Measurements from ENCODE around the gene KYNU.

KYNU gene

GRCh38 chr2:142857256-142858164 lies 20.0 kb upstream of the KYNU start:
- Histone ChIP-seq H3K27me3 (ENCODE audit: insufficient read depth, low read length) (peaks cover 3% of the 10 kb centered on the region; the same call in 1 of the 2 replicates), H3K4me3 (ENCODE audit: low read depth, low read length, poor library complexity, severe bottlenecking) (no peak overlapping the region), H3K36me3 (ENCODE audit: insufficient read depth, low read length) (no peaks in the 10 kb centered on the region), H3K9me3 (ENCODE audit: low read length) (no peaks in the 10 kb centered on the region), H3K9me2 (ENCODE audit: low read depth, low read length) (no peaks in the 10 kb centered on the region), H3F3A (ENCODE audit: insufficient read depth, low read length) (no peaks in the 10 kb centered on the region), H3K79me2 (ENCODE audit: insufficient read depth, low read length) (no peaks in the 10 kb centered on the region), H4K20me1 (ENCODE audit: insufficient read depth, low read length) (no peaks in the 10 kb centered on the region), H3K27ac (ENCODE audit: low read depth, low read length, poor library complexity, severe bottlenecking) (no peak overlapping the region), H3K4me2 (ENCODE audit: low read length) (no peak overlapping the region), H2AFZ (ENCODE audit: low read length) (no peak overlapping the region), H3K9ac (ENCODE audit: low read length) (no peak overlapping the region), H3K4me1 (ENCODE audit: insufficient read depth, low read length, severe bottlenecking) (no peaks in the 10 kb centered on the region)
- TF ChIP-seq EZH2 (IDR thresholded peaks at IDR 0.05; ENCODE audit: borderline replicate concordance, low read length): no peak
- no peak for TF ChIP-seq CTCF (IDR thresholded peaks at IDR 0.05; ENCODE audit: low read length)

- Histone ChIP-seq H3K9me3 (ENCODE audit: low read length) (no peaks in the 10 kb centered on the region), H3K9ac (ENCODE audit: low read length) (no peak overlapping the region), H3K36me3 (ENCODE audit: insufficient read depth, low read length) (no peaks in the 10 kb centered on the region), H2AFZ (ENCODE audit: low read length) (no peak overlapping the region), H4K20me1 (ENCODE audit: insufficient read depth, low read length) (no peaks in the 10 kb centered on the region), H3K27me3 (ENCODE audit: insufficient read depth, low read length) (peaks cover 3% of the 10 kb centered on the region; the same call in 1 of the 2 replicates), H3K4me3 (ENCODE audit: low read depth, low read length, poor library complexity, severe bottlenecking) (no peak overlapping the region), H3K4me1 (ENCODE audit: insufficient read depth, low read length, severe bottlenecking) (no peaks in the 10 kb centered on the region), H3F3A (ENCODE audit: insufficient read depth, low read length) (no peaks in the 10 kb centered on the region), H3K4me2 (ENCODE audit: low read length) (no peak overlapping the region), H3K27ac (ENCODE audit: low read depth, low read length, poor library complexity, severe bottlenecking) (no peak overlapping the region), H3K79me2 (ENCODE audit: insufficient read depth, low read length) (no peaks in the 10 kb centered on the region), H3K9me2 (ENCODE audit: low read depth, low read length) (no peaks in the 10 kb centered on the region)
- TF ChIP-seq EZH2 (IDR thresholded peaks at IDR 0.05; ENCODE audit: borderline replicate concordance, low read length) (no peak), CTCF (IDR thresholded peaks at IDR 0.05; ENCODE audit: low read length) (no peak)
Observed at GRCh38 chr2:142858961-142859360, 18.5 kb upstream of the KYNU start.

GRCh38 chr2:142862299-142862698 lies 15.2 kb upstream of the KYNU start:
- Histone ChIP-seq H3K4me3 (ENCODE audit: low read depth, low read length, poor library complexity, severe bottlenecking) (no peak overlapping the region), H3K4me1 (ENCODE audit: insufficient read depth, low read length, severe bottlenecking) (peaks cover 10% of the 10 kb centered on the region), H3F3A (ENCODE audit: insufficient read depth, low read length) (no peaks in the 10 kb centered on the region), H3K27me3 (ENCODE audit: insufficient read depth, low read length) (no peaks in the 10 kb centered on the region), H3K36me3 (ENCODE audit: insufficient read depth, low read length) (no peaks in the 10 kb centered on the region), H3K9me3 (ENCODE audit: low read length) (no peaks in the 10 kb centered on the region), H4K20me1 (ENCODE audit: insufficient read depth, low read length) (no peaks in the 10 kb centered on the region), H3K9ac (ENCODE audit: low read length) (no peak overlapping the region), H3K9me2 (ENCODE audit: low read depth, low read length) (no peaks in the 10 kb centered on the region), H2AFZ (ENCODE audit: low read length) (no peak overlapping the region), H3K79me2 (ENCODE audit: insufficient read depth, low read length) (no peaks in the 10 kb centered on the region), H3K4me2 (ENCODE audit: low read length) (no peak overlapping the region), H3K27ac (ENCODE audit: low read depth, low read length, poor library complexity, severe bottlenecking) (no peak overlapping the region)
- TF ChIP-seq EZH2 (IDR thresholded peaks at IDR 0.05; ENCODE audit: borderline replicate concordance, low read length) (no peak), CTCF (IDR thresholded peaks at IDR 0.05; ENCODE audit: low read length) (no peak)
